ENCODE results near the gene NUP214.
"Not testable (repeated sequence)": the region's sequence is repeated elsewhere in the genome, so short reads cannot be mapped to it uniquely, and the experiment has no call there.

NUP214 gene

GRCh38 chr9:131160416-131161112 is 35.2 kb downstream of the NUP214 start:
- no peak for DNase-seq (ENCODE audit: low read depth)

GRCh38 chr9:131161585-131161984 is 36.2 kb downstream of the NUP214 start:
- DNase-seq (ENCODE audit: low read depth) = no peak

GRCh38 chr9:131162886-131163285 is 37.5 kb downstream of the NUP214 start:
- no peak for DNase-seq (ENCODE audit: low read depth)

GRCh38 chr9:131165523-131165922 is 40.1 kb downstream of the NUP214 start:
- DNase-seq (ENCODE audit: low read depth) = no peak

GRCh38 chr9:131167146-131167692 is 41.8 kb downstream of the NUP214 start:
- no peak for DNase-seq (ENCODE audit: low read depth)

- no peak for DNase-seq (ENCODE audit: low read depth)
These were observed 42.5 kb downstream of the NUP214 start for GRCh38 chr9:131167936-131168335.

- DNase-seq (ENCODE audit: low read depth) = no peak
These were observed 44.3 kb downstream of the NUP214 start for GRCh38 chr9:131169563-131170240.

- no peak for DNase-seq (ENCODE audit: low read depth)
These were observed 48.6 kb downstream of the NUP214 start for GRCh38 chr9:131173995-131174394.

- DNase-seq (ENCODE audit: low read depth) = no peak
These were observed 49.4 kb downstream of the NUP214 start for GRCh38 chr9:131174681-131175239.

GRCh38 chr9:131177898-131178297 is 52.5 kb downstream of the NUP214 start:
- DNase-seq (ENCODE audit: low read depth) = no peak

- peak; percentile 30 for DNase-seq (ENCODE audit: low read depth)
These were observed 53.0 kb downstream of the NUP214 start for GRCh38 chr9:131178382-131178781.

- no peak for DNase-seq (ENCODE audit: low read depth)
These were observed 53.5 kb downstream of the NUP214 start for GRCh38 chr9:131178926-131179325.

GRCh38 chr9:131179561-131180219 is 54.3 kb downstream of the NUP214 start:
- DNase-seq (ENCODE audit: low read depth) = no peak

GRCh38 chr9:131180454-131180853 is 55.1 kb downstream of the NUP214 start:
- no peak for DNase-seq (ENCODE audit: low read depth)

GRCh38 chr9:131181091-131181681 is 55.8 kb downstream of the NUP214 start:
- no peak for DNase-seq (ENCODE audit: low read depth)

- no peak for DNase-seq (ENCODE audit: low read depth)
These were observed 60.5 kb downstream of the NUP214 start for GRCh38 chr9:131185924-131186323.

GRCh38 chr9:131186622-131187021 is 61.2 kb downstream of the NUP214 start:
- DNase-seq (ENCODE audit: low read depth) = no peak

- no peak for DNase-seq (ENCODE audit: low read depth)
These were observed 62.6 kb downstream of the NUP214 start for GRCh38 chr9:131187957-131188356.

GRCh38 chr9:131188976-131189375 is 63.6 kb downstream of the NUP214 start:
- DNase-seq (ENCODE audit: low read depth) = no peak

- no peak for DNase-seq (ENCODE audit: low read depth)
These were observed 64.8 kb downstream of the NUP214 start for GRCh38 chr9:131190191-131190590.

GRCh38 chr9:131191032-131191431 is 65.6 kb downstream of the NUP214 start:
- DNase-seq (ENCODE audit: low read depth) = not testable (repeated sequence)

GRCh38 chr9:131191857-131192256 is 66.5 kb downstream of the NUP214 start:
- DNase-seq (ENCODE audit: low read depth) = no peak
